HG03575 (cell line): Measurements from ENCODE around the gene TPT1.
"Not testable (repeated sequence)": the region's sequence is repeated elsewhere in the genome, so short reads cannot be mapped to it uniquely, and the experiment has no call there.

ENCODE experiments used
- ATAC-seq: cut with Tn5 transposase; IDR thresholded peaks from one replicate; pipeline ENCODE4 v1.9.1; 2021; ENCODE audit not compliant: unreplicated experiment, insufficient number of reproducible peaks, low FRiP score; ENCODE audit errors: extremely low read depth

TPT1 gene

GRCh38 chr13:45341034-45341798 lies at the start of gene TPT1:
TPT1 (minus strand) TSS chr13:45341183; CDS start chr13:45341069, 114 bp downstream.
- peak; percentile 44 for ATAC-seq

GRCh38 chr13:45390348-45390747 lies 49.4 kb upstream of the TPT1 start:
- ATAC-seq: not testable (repeated sequence)

GRCh38 chr13:45388664-45389063 lies 47.7 kb upstream of the TPT1 start:
- ATAC-seq: no peak

GRCh38 chr13:45386892-45387575 lies 46.1 kb upstream of the TPT1 start:
- not testable (repeated sequence) for ATAC-seq

- no peak for ATAC-seq
These were observed 45.0 kb upstream of the TPT1 start for GRCh38 chr13:45385907-45386553.

- no peak for ATAC-seq
These were observed 44.3 kb upstream of the TPT1 start for GRCh38 chr13:45385320-45385719.

GRCh38 chr13:45384474-45385174 lies 43.6 kb upstream of the TPT1 start:
- ATAC-seq: no peak

GRCh38 chr13:45382739-45383138 lies 41.8 kb upstream of the TPT1 start:
- not testable (repeated sequence) for ATAC-seq

- ATAC-seq: no peak
These were observed 40.2 kb upstream of the TPT1 start for GRCh38 chr13:45381196-45381595.

GRCh38 chr13:45380708-45381107 lies 39.7 kb upstream of the TPT1 start:
- not testable (repeated sequence) for ATAC-seq

GRCh38 chr13:45379516-45379915 lies 38.5 kb upstream of the TPT1 start:
- ATAC-seq: not testable (repeated sequence)

- ATAC-seq: not testable (repeated sequence)
These were observed 37.8 kb upstream of the TPT1 start for GRCh38 chr13:45378786-45379185.

GRCh38 chr13:45377314-45377713 lies 36.3 kb upstream of the TPT1 start:
- not testable (repeated sequence) for ATAC-seq

GRCh38 chr13:45376651-45377050 lies 35.7 kb upstream of the TPT1 start:
- not testable (repeated sequence) for ATAC-seq

GRCh38 chr13:45374917-45375316 lies 33.9 kb upstream of the TPT1 start:
- ATAC-seq: no peak

GRCh38 chr13:45373162-45373547 lies 32.2 kb upstream of the TPT1 start:
- ATAC-seq: no peak

- ATAC-seq: no peak
These were observed 31.5 kb upstream of the TPT1 start for GRCh38 chr13:45372189-45373161.

- ATAC-seq: no peak
These were observed 30.0 kb upstream of the TPT1 start for GRCh38 chr13:45370922-45371406.
